HG02642 (cell line): ENCODE results near the gene LRPPRC.
"Not testable (repeated sequence)": the region's sequence is repeated elsewhere in the genome, so short reads cannot be mapped to it uniquely, and the experiment has no call there.

ENCODE experiments used
- ATAC-seq: cut with Tn5 transposase; IDR thresholded peaks from one replicate; pipeline ENCODE4 v1.9.1; 2021; ENCODE audit warnings: mild to moderate bottlenecking; ENCODE audit not compliant: unreplicated experiment, poor library complexity

LRPPRC gene

GRCh38 chr2:43925431-43925830 is 70.4 kb downstream of the LRPPRC start:
- no peak for ATAC-seq

- no peak for ATAC-seq
Measured at GRCh38 chr2:43924463-43924862, 71.3 kb downstream of the LRPPRC start.

GRCh38 chr2:43911136-43911790 is 84.5 kb downstream of the LRPPRC start:
- ATAC-seq: not testable (repeated sequence)

GRCh38 chr2:43906448-43907109 is 89.2 kb downstream of the LRPPRC start:
- ATAC-seq: no peak

GRCh38 chr2:43905871-43906270 is 89.9 kb downstream of the LRPPRC start:
- no peak for ATAC-seq

DNA sequence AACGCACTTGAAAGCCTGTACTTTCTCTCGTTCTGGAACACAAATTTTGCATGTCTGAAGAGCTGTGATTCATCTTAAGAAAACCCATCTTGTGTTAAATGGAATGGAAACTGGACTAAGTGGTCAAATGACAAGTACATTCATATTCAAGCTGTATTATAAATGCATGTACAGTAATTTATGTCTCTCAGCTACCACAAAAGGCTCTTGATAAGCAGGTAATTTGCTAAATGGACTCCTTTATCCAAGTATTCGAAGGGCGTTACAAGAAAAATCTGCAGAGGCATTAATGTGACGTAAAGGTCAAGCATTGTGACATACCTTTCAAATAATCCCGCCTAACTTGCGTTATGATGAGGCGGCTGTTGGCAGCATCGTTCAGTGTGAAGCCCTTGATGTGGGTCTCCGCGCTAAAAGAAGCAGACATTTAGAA is 90.4 kb downstream of the LRPPRC start:
- no peak for ATAC-seq

DNA sequence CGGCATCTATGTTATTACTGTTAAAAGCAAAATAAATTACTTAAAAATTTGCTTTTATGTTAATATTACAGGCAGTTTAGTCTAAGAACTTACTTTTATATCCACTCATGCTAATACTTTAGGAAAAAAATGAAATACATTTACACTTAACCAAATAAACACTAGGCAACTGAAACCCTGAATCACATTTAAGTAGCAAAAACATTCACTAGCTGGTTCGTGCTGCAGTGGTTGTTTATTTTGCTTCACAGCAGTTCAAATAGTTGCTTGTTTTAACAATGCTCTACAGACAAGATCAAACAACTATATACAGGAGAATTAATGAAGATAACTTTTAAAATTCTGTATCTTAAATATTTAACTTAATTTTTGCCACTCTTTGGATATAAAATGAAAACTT is 96.2 kb downstream of the LRPPRC start:
- no peak for ATAC-seq

DNA sequence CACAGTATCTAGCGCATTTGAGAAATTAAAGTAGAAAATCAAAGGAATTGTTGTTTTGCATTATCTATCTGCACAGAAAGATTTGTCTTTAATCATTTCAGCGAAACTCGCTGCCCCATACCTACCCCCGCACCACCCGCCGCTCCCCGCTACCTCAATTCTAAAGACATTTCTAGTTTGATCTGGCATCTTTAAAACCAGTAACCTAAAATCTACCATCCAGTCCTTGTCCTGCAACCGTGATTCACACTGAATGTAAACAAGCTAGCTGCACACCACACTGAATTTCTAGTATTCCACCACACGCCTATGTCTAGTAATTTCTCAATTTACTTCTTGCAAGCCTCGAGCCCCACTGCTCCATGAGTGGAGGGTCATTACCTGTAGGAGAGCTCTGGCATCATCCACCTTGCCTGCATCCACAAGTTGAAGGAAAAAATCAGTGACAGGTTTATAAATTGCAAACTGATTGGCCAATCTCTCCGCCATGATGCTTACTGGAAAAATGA is 96.9 kb downstream of the LRPPRC start:
- no peak for ATAC-seq

- ATAC-seq: no peak
Measured at GRCh38 chr2:43898134-43898837, 97.5 kb downstream of the LRPPRC start.

GRCh38 chr2:43897492-43897891 is 98.3 kb downstream of the LRPPRC start:
- ATAC-seq: no peak

- no peak for ATAC-seq
Measured at GRCh38 chr2:43896906-43897305, 98.9 kb downstream of the LRPPRC start.

DNA sequence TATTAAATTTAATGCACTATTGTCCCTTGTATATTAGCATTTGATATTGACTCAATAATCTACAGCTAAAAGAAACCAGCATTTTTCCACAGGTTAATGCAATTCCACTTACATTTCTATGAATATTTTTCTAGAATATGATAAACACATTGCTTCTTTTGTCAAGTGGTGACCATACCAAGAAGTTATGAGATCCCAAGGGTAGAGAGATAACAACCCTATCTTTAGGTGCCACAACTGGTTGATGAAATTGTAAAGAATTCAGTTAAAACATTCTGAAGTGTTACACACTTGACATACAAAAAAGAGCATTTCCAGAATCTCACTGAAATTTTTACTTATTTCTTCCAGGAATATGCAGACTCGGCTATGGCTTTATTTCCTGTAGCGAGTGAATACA is 101.0 kb downstream of the LRPPRC start:
- no peak for ATAC-seq

- ATAC-seq: no peak
Measured at GRCh38 chr2:43890855-43891254, 104.9 kb downstream of the LRPPRC start.

GRCh38 chr2:43889416-43889815 is 106.4 kb downstream of the LRPPRC start:
- ATAC-seq: no peak

DNA sequence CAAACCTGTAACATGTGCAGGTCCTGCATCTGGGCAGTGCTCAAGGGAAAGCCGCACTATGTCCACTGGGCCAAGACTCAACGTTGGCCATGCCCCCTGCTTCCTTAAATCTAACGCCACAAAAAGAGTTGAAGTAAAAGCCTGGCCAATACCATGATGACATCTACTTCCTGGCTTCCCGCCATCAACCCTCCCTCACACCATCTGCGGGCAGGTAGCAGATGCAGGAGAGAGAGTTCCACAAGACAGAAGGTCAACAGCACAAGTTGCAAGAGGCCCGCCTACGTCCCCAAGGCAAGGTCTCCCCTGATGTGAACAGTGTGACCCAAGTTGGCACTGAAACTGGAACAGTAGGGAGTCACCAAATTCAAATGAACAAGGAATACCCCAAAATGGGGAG is 108.6 kb downstream of the LRPPRC start:
- ATAC-seq: no peak

DNA sequence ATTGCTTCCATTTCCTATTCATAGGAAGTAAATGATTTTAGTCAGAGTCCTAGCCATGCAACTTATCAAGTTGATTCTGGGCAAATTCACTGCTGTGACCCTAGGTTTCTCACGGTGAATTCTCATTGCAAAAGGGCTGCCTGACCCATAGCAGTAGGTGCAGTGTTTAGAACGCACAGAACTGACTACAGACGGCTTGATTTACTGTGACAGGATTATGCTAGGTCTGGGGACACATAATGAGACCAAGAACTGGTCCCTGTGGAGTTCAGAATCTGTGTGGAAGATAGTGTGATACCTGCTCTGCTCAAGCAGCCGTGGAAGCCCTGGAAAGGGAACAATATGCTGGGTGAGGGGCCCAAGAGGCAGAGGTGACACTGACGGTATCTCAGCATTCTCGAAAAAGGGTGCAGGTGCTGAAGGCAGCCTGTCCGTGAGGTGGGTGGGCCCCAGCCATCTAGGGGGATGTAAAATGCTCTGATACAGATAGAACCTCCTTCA is 110.6 kb downstream of the LRPPRC start:
- ATAC-seq: no peak

DNA sequence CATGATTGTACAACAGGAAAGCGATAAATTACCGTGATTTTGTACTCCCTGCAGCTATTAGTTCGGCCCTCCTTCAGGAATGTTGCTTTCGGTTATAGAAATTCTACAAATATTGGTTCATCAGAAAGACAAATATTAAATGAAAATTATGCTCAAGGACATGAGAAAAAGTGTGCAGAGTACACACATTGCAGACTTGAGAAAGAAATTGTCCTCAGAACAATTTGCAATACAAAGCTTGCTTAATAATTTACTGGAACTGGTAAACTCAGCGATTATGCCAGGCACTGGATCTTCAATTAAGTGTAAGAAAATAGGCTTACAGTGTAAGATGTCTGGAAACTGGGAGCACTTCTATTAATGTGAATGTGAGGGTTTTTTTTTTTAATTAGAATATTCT is 111.1 kb downstream of the LRPPRC start:
- no peak for ATAC-seq

GRCh38 chr2:43882312-43882711 is 113.5 kb downstream of the LRPPRC start:
- no peak for ATAC-seq

- no peak for ATAC-seq
Measured at GRCh38 chr2:43880952-43881351, 114.8 kb downstream of the LRPPRC start.

GRCh38 chr2:43880471-43880870 is 115.3 kb downstream of the LRPPRC start:
- no peak for ATAC-seq

DNA sequence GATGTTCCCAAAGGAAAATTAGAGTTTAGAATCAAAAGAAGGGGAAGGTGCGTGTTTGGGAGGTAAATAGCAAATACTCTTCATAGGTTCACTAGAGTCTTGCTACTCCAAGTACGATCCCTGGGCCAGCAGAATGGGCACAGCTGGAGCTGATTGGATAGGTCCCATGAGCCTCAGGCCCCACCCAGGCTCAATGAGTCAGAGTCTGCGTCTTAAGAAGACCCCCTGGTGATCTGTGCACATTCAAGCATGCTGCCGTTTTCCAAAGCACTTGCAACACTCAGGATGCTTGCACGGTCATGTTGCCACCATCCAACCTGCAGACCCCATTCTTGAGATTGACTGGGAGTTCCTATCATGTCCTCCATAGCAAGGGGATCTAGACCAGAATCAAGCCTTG is 116.5 kb downstream of the LRPPRC start:
- no peak for ATAC-seq
